Activated CD4-positive, alpha-beta T cell treated with anti-CD3 and anti-CD28 coated beads, Interleukin-10, Interleukin-2, amounts not matched to agents 100 ng/mL and 50 ng/mL, durations not matched to agents 16 hours and 8 hours (primary cell): ENCODE measurements around the gene FFAR3.
"Not testable (repeated sequence)": the region's sequence is repeated elsewhere in the genome, so short reads cannot be mapped to it uniquely, and the experiment has no call there.

ENCODE experiments used
- DNase-seq: peaks from one replicate; pipeline ENCODE4 v3.0.0-alpha.2; 2020

FFAR3 gene

DNA sequence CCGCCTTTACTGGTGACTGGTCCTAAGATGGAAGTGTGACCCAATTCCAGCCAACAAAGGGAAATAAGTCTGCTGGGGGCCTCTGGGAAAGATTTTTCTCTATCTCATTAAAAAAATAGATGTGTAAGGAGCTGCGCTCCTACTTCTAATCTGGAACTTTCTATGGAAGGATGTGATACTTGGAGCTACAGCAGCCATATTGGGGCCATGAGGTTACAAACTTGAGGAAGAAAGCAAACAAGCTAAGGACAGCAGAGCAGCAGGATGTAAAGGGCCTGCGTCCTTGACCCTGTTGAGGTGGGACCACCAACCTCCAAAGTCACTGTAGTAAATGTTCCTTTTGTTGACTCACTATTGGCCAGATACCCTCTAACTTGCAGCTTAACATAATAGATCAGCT, 20.1 kb downstream of the FFAR3 start:
- no peak for DNase-seq

GRCh38 chr19:35379545-35379944, 21.3 kb downstream of the FFAR3 start:
- DNase-seq: not testable (repeated sequence)

DNA sequence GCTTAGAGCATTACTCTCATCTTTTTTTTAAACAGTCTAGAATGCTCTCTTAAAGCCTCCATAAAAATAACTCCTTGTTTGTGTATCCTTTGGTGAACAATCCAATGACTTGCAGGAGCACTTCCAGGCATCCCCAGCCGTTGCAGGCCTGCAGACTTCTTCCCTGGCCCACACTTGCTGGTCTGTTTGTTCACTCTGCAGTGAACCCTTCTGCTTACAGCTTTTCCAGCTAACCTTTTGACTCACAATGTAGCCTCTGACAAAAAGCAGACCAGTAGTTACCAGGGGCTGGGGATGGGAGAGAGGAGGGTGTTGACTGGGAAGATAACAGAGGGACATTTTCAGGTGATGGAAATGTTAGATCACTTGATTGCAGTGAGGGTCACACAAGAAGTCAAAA, 21.7 kb downstream of the FFAR3 start:
- no peak for DNase-seq

- no peak for DNase-seq
Observed at GRCh38 chr19:35380450-35381124, 22.3 kb downstream of the FFAR3 start.

- DNase-seq: no peak
Observed at GRCh38 chr19:35381318-35381717, 23.1 kb downstream of the FFAR3 start.

- DNase-seq: no peak
Observed at GRCh38 chr19:35381926-35382325, 23.7 kb downstream of the FFAR3 start.

GRCh38 chr19:35383536-35383935, 25.3 kb downstream of the FFAR3 start:
- no peak for DNase-seq

- DNase-seq: no peak
Observed at GRCh38 chr19:35388277-35389054, 30.2 kb downstream of the FFAR3 start.

DNA sequence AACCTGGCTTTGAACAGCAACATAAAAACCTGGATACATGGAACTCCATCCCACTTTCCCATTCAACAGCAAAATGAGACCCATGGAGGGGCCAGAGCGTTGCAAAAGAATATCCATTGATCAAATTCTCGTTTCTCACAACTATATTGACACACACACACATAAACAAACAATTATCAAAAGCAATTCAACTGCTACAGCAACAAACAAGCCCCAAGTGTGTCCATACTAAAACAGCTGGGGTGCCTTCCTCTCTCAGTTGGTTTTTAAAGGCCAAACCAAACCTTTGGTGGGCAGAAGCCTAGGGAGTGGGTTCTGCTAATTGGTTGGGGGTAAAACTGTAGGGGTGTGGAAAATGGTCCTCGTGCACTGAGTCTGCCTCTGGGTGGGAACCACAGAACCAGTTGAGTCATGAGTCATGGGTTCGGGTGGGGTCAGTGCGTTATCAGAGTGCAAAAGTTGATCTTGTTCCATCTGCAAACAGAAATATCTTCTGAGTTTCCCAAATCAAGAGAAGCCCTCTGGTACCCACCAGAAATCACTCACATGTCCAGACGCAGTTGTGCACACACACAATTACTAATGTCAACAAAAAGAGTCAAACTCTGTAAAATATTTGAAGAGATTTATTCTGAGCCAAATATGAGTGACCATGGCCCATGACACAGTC, 31.1 kb downstream of the FFAR3 start:
- no peak for DNase-seq

- no peak for DNase-seq
Observed at GRCh38 chr19:35392742-35393715, 34.8 kb downstream of the FFAR3 start.

DNA sequence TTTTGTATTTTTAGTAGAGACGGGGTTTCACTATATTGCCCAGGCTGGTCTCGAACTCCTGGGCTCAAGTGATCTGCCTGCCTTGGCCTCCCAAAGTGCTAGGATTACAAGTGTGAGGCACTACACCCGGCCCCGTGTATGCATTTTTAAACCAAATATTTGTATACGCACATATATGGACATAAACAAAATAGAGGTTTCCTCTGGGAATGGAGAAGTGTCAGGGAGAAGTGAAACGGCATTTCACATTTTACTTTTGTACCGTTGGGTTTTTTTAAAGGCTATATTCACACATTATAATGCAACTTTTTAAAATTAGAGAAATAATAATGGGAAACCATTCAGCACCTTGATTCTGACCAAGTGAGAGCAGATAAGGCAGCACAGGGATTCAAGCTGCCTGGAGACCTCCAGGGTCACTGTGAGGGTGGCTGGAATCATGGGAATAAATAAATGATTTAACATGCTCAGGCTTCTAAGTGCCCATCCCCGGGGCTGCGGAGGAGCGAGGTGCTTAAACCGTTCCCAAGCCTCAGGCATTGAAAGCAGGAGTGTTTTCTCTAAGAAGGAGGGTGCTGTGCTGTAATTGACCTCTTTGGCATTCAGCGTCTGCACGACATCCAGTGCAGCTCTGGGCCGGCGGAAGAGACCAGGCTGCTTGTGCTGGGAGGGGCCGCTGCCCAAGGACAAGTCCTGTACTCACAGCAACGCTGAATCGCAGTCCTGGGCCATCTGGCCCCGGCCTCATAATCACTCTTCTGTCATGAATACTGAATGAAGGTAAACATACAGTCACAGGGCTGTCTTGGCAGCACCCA, 37.3 kb downstream of the FFAR3 start:
- DNase-seq: no peak

GRCh38 chr19:35396240-35396885, 38.1 kb downstream of the FFAR3 start:
- DNase-seq: no peak

- no peak for DNase-seq
Observed at GRCh38 chr19:35397064-35397463, 38.8 kb downstream of the FFAR3 start.

GRCh38 chr19:35398570-35398969, 40.3 kb downstream of the FFAR3 start:
- no peak for DNase-seq

DNA sequence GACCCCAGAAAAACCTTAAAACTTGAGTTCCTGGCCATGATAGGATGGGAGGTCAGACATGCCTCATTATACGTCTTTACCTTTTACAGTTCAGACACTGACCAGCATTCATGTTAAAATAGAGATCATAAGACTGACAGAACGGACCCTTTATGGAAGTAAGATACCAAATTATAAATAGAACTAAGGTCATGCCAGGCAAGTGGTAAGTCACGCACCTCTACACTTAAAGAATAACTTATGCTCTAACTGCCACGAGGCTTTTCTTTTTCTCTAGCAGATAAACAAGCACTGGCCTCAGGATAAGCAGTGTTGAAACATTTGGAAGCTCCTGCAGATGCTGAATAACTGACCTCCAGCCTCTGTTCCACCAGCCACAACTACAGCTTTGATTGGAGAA, 41.0 kb downstream of the FFAR3 start:
- no peak for DNase-seq

DNA sequence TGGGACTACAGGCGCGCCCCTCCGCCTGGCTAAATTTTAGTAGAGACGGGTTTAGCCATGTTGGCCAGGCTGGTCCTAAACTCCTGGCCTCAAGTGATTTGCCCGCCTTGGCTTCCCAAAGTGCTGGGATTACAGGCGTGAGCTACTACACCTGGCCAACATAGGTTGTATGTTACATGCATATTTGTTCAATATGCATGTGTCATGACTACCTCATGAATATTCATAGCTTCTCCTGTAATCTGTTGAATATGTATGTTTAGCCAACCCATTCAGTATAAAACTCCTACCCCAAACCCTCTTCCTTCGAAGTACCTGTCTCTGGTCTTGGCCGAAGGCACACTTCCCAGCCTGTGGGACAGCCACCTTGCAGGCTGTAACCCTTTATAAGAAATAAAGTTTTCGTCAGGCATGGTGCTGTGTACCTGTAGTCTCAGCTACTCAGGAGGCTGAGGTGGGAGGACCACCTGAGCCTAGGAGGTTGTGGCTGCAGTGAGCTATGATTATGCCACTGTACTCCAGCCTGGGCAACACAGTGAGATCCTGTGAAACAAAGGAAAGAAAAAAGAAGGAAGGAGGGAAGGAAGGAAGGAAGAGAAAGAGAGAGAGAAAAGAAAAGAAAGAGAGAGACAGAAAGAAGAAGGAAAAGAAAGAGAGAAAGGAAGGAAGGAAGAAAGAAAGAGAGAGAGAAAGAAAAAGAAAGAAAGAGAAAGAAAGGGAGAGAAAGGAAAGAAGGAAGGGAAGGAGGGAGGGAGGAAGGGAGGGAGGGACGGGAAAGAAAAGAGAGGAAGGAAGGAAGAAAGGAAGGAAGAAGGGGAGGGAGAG, 41.9 kb downstream of the FFAR3 start:
- no peak for DNase-seq

- DNase-seq: no peak
Observed at GRCh38 chr19:35400773-35401100, 42.5 kb downstream of the FFAR3 start.

DNA sequence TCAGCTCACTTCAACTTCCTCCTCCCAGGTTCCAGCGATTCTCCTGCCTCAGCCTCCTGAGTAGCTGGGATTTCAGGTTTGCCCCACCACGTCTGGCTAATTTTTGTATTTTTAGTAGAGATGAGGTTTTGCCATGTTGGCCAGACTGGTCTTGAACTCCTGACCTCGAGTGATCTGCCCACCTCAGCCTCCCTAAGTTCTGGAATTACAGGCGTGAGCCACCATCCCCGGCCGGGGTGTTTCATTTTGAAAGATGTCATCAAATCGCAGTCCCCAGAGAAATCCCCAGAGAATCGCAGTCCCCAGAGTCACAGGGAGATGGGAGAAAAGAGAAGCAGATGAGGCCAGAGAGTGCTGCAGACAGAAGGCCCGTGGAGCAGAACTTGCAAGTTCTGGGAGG, 43.2 kb downstream of the FFAR3 start:
- not testable (repeated sequence) for DNase-seq

DNA sequence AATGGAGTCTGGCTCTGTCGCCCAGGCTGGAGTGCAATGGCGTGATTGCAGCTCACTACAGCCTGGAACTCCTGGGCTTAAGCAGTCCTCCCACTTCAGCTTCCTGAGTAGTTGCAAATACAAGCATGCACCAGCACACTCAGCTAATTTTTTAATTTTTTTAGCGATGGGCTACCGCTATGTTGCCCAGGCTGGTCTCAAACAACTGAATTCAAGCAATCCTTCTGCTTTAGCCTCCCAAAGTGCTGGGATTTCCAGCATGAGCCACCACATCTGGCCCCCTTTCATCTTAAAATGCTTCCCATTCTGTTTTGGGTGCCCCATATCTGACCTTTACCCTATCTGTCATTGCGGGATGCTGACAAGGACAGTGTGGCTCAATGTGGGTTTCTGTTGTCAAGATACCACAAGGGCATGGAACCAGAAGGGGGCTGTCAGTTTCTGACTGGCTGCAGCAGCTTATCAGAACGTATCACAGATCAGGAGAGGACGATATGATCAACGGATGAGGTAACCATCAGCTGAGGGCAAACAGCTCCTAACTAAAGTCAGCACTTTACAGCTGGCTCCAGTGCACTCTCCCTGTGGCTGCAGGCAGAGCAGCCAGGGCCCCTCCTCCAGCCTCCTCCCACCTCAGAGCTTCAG, 45.0 kb downstream of the FFAR3 start:
- peak; percentile 49 for DNase-seq
